HG03432 (cell line): Measurements from ENCODE around the gene IL12RB2.
"Not testable (repeated sequence)": the region's sequence is repeated elsewhere in the genome, so short reads cannot be mapped to it uniquely, and the experiment has no call there.

ENCODE experiments used
- ATAC-seq: cut with Tn5 transposase; IDR thresholded peaks from one replicate; pipeline ENCODE4 v1.9.1; 2021; ENCODE audit warnings: mild to moderate bottlenecking, moderate library complexity; ENCODE audit not compliant: unreplicated experiment

Gene IL12RB2

DNA sequence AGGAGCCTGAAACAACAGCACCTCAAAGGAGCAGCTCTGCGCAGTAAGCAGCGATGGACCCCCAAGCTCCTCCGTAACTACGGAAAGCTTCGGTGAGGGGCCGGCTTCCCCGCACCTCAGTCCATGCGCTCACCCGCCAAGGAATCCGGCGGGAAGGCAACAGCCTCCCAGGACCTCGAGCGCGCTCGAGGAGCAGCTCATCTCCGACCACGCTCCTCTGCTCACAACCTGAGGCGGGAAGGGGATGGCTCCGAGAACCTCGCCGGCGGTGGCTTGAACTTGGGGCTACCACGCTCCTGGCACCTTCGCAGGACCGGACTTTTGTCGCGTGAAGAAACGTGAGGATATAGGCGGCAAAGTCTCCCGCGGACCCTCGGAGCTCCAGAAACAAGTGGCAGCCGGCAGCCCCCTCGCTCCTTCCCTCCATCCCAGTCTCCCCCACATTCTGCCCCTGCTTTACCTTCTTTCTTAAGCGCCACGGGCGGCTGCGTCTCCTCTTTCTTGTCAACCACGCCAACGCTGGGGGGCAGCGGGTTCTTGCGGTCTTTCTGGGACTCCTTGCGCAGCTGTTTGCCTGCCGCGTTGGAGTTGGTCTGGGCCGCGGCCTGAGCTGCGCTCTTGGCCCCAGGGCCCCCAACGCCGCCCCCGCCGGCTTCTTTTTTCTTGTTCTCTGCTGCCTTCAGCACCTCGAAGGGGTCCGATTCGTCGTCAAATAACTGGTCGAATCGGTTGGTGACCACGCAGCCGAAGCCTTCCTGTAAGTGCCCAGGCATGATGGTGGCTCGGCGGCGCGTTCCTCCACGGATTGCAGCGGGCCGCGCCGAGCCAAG is 122.1 kb downstream of the IL12RB2 start:
- peak; percentile 3 for ATAC-seq

DNA sequence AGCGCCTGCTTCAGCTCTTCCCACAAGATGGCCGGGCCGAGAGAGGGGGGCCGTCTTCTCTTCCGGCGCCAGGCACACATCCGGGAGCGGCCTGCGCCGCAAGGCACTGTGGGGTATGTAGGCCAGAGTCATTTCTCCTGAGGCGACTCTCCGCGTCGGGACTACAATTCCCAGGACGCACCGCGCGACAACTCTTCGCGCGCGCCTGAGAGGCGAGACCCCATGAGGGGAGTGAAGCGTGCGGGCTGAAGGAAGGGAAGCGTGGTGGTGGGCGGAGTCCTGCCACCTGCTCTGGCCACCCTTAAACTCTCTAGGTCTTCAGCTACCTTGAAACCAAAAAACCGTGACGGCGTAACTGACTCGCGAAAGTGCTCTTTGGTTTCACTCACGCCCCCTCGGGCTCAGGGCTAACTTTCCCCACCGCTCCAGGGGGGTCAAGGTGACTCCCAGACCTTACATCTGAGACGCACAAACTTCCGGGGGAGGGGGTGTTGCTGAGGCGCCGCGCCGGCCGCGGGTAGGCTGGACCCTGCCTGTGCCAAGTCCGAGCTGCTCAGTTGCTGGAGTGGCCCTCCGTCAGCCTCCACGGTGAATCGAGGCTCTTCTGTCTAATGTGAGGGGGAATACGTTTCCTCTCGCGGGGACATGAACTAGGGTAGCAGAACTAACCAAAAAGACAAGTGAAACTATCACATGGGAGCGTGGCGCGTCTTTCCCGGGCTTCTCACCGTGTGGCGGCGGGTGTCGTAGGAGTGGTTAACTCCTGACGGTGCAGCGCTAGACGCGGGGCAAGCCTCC is 122.9 kb downstream of the IL12RB2 start, which contains the start of gene SERBP1:
Gene SERBP1, minus strand, starts transcription at position 45 of the 798 bp plus-strand sequence. CDS start 102 bp downstream, outside the sequence.
- peak; percentile 90 for ATAC-seq

DNA sequence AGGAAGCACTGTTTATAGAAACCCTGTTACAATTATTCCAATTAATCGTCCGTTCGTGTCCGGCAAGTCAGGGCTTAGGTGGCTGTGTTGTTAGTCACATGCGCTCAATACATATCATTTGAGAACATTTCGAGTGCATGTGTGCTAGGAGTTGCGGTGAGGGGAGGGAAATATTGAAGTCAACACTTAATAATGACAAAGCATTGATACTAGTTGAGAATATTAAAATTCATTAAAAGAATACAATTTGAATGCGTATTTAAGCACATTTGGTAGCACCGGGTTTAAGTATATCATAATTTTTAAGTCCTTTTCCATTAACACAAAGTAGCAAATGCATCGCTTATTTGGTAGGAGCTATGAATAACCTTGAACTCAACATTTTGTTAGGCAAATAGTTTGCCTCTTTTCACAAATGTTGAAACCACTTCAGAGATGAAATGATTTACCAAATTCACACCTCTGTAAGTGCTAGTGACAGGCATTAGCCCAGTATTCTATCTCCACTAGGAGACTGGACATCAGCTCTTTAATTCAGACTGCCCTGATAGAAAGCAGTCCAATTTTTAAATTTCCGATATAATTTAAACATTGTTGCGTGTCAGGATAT is 123.6 kb downstream of the IL12RB2 start:
- ATAC-seq: no peak

DNA sequence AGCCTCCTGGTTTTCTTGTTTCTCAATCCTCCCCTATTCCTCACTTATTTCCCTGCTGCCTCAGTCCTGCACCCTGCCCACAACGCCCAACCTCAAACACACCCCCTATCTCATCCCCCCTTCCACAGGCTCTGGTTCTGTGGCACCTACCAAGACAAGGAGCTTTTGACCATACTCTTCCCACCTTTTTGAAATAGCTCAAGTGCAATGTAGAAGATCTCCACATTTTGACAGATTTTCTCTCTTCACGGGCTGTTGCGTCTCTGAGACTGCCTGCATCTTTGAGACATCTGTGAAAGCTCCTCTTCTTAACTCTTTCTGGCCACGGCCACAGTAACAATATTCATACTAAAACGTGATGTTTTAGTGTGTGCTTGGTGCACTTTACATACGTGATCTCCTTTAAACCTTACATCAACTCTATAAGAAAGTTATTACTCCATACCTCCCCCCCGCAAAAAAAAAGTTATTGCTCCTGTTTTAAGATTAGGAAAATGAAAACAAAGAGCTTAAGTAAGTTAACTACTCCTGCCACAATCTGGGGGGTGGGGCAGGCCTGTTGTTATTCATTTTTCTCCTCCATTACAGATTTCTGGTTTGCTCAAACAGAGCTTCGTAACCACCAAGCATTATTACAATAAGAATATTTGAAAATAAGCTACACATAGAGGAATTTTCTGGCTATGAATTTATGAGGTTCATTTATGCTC is 124.4 kb downstream of the IL12RB2 start:
- ATAC-seq: no peak

DNA sequence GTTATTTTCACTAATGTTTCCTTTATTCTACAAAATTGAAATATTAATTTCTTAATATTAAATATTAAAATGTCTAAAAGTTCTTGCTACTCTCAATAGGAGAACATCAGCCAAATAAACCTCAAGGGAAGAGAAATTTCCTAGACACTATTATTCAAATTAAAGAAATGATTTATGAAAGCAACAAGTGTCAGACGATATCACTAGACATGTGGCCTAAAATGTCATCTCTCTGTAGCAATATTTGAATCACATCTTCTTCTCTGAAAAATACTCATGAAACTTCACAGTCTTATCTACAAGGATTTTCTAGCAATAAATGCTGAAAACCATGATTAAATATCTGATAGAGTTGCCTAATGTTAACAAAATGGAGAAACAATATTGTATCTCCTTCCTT is 125.1 kb downstream of the IL12RB2 start:
- no peak for ATAC-seq

DNA sequence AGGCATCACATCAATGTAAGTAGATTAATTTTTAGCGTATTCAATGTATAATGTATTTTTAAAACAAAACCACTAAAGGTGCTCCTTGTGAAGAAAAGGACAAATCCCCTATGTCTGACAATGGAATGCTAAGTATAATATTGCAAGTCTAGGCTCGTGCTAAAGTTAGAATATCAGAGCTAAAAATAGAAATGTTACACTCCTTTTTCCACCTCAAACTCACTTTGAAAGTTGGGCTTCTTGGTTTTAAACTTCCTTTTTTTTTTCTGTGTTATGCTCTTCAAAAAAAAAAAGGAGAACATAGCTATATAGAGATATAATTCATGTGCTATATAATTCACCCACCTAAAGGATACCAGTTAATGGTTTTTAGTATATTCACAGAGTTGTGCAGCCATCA is 126.2 kb downstream of the IL12RB2 start:
- ATAC-seq: no peak

DNA sequence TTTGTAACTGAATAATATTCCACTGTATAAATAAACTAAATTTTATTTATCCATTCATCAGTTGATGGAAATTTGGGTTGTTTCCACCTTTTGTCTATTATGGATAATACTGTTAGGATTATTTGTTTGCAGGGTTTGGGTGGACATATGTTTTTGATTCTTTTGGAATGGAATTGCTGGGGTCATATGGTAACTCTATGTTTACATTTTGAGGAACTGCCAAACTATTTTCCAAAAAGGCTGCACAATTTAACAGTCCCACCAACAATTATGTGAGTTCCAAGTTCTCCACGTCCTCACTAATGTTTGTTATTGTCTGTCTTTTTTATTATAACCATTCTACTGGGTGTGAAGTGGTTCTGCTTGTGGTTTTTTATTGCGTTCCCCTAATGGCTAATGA is 126.8 kb downstream of the IL12RB2 start:
- no peak for ATAC-seq

DNA sequence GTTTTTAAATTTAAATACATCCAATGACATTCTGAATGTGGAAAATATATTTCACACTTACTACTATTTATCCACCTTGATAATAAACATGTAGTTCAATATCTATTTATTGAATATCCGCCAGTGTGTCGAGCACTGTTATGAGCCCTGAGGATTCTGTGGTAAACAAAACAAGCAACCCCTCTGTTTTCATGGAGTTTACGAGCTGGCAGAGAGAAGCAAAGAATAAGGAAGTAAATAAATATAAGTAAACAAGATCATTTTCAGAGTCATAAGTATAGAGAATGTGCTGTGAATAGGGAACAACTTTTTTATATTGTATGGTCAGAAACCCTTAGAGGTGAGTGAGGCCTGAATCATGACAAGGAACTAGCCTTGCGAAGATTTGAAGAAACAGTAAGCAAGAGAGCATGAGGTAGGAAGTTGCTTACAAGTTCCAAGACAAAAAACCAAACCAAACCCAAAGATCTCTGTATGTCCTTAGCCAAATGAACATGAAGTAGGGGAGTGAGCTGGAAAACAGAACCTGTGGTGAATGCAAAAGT is 128.9 kb downstream of the IL12RB2 start:
- ATAC-seq: no peak

DNA sequence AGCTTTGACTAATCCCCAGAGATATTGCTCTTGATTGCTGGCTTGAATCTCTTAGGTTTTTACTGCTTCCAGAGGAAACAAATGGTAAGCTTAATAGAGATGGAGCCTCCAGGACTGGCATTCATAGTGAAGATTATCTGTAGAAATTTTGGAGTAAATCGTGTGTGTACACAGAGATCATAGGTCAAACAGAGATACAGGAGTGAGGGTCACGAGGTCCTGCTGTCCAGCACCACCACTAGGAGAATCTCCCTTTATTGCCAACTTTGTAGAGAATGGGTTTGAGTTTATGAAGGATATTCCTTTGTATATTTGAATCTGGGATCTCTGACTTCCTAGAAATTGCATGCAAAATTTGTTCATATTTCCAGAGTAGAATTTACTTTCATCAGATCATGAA is 130.3 kb downstream of the IL12RB2 start:
- no peak for ATAC-seq

DNA sequence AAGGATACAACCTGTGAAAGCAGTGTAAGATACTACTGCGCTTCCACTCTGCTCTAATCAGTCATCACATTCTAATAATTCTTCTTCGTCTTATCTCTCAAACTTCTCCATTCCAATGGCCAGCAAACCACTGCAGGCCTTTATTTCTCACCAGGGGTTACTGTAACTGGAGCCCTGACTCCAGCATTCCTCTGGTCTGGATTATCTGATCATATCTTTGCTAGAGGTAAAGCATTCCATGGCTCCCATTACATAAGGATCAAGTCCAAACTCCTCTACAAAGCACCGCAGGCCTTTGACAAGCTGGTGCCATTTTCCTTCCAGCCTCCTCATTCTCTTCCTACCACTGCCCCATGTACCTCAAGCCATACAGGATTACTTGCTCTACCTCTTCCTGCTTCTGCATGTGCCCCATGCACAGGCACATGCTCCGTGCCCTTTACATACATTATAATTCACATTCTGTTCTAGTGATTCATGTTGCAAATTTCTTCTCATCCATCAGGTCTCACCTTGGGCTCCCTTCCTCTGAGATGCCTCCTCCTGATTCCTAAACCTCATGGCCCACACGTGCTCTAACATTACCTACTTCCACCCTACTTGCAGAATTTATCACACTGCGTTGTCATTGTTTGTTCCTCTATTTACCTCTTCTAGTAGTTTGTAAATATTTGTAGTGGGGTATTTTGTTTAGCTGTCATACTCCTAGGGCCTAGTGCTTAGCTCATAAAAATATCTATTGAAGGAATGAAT is 131.8 kb downstream of the IL12RB2 start:
- ATAC-seq: no peak

DNA sequence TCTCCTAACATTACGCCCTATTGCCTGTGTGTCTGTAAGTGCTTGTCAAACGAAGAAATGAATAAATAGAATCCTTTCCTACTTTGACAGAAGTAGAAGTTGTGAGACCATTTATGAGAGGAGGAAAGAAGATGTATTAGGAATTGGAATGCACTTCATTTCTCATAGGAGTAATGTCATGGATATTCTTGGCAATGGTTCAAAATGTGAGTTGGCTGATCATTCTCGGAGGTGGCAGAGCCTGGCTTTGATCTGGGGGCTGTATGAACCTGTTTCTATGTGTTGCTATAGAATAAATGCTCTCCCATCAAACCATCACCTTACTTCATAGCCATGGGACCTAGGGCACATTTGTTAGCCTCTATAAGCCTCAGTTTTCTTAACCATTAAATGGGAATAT is 132.7 kb downstream of the IL12RB2 start:
- ATAC-seq: no peak

DNA sequence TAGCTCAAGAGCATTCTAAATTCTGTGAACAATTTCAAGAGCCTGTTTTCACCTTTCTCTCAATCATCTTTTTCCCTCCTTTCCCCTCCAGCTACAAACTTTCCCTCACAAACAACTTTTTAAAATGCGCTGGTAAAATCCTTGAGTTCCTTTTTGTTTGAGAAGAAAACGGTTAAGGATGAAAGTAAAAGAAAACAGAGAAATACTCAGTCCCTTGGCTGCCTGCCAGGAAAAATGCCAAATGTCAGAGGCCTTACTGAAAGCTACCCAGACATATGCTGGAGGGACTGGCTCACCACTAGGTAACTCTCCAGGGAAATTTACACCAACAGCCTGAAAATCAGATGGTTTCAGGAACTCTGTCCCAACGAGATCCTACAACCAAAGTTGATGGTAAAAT is 133.5 kb downstream of the IL12RB2 start:
- no peak for ATAC-seq

DNA sequence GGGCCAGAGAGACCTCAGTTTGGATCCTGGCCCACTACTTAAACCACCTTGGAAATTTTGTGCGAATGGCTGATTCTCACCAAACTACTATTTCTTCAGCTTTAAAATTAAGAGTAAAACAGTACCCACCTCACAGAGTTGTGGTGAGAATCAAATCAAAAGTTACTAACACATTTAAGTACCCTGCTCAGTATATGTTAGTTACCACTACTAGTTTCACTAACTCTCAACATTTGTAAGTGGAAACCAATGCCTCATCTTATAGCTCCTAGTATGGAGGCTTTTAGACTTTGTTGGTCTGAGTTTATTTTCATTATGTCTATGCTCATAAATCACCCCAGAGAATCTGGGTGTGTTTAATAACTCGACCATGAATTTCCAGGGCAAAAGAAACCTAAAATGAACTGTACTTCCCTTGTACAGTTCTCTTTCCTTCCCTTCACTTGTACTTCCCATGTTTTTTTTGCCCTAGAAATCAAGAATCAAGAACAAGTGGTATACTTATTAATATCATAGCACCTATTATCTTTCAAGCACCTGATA is 134.1 kb downstream of the IL12RB2 start:
- ATAC-seq: no peak

DNA sequence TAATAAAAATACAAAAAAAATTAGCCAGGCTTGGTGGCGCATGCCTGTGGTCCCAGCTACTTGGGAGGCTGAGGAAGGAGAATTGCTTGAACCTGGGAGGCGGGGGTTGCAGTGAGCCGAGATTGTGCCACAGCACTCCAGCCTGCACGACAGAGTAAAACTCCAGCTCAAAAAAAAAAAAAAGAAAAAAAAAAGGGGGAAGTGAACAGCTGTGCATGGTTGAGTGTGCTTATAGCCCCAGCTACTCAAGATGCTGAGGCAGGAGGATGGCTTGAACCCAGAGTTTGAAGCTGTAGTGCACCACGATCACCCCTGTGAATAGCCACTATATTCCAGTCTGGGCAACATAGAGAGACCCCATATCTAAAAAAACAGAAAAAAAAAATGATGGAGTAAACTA is 138.3 kb downstream of the IL12RB2 start:
- ATAC-seq: not testable (repeated sequence)
